Peyer's patch (tissue), 4 donors: Measurements from ENCODE around the gene CFAP77. TPM values are rescaled to one million over a fixed set of nuclear protein-coding genes. Genes with fewer than 3 reads are reported as not detected.

ENCODE experiments used
- DNase-seq, 3 donors: peaks; one replicate each; pipeline ENCODE4 v3.0.0-alpha.2; 2017 to 2019
- H3K27ac ChIP-seq, 4 donors: fragments of 200-600 bp; sonication (generic); one replicate each; pipeline ENCODE4 v1.5.1; 2016 to 2019
- H3K27me3 ChIP-seq, 2 donors: fragments of 200-600 bp; sonication (generic); one replicate each; pipeline ENCODE4 v1.5.1; 2019
- H3K36me3 ChIP-seq, 3 donors: fragments of 200-600 bp; sonication (generic); one replicate each; pipeline ENCODE4 v1.5.1; 2016 to 2019
- H3K4me1 ChIP-seq, 4 donors: fragments of 200-600 bp; sonication (generic); one replicate each; pipeline ENCODE4 v1.5.1; 2016 to 2019
- H3K4me3 ChIP-seq, 4 donors: fragments of 200-600 bp; sonication (generic); 1 replicate in 3 of 4; 2 replicates in 1 of 4; pipeline ENCODE4 v1.5.1; 2016 to 2019; ENCODE audit warnings: mild to moderate bottlenecking in 1 of 4
- H3K9me3 ChIP-seq, 4 donors: fragments of 200-600 bp; sonication (generic); one replicate each; pipeline ENCODE4 v1.5.1; 2016 to 2019; ENCODE audit warnings: mild to moderate bottlenecking in 1 of 4
- POLR2A ChIP-seq, 2 donors: fragments of 450-650 bp; IDR thresholded peaks; one replicate each; pipeline ENCODE4 v1.5.1; 2017; ENCODE audit warnings: antibody characterized with exemption in 2 of 2, mild to moderate bottlenecking in 2 of 2, moderate library complexity in 2 of 2
- total RNA-seq, 4 donors: library from RNA; depleted of rRNA; stranded (reverse); fragments of >200 nt; gene quantifications; one replicate each; pipeline ENCODE4 v1.1.0, GENCODE V29; 2016
- TF ChIP-seq, protein P1 (sequence below), 6 experiments: fragments of 450-650 bp in 4 of 6; fragments of 200-600 bp in 2 of 6; sonication (generic) in 1 of 6; IDR thresholded peaks; one replicate each; pipeline ENCODE4 v1.5.1; 2017 to 2019; ENCODE audit warnings: antibody characterized with exemption in 6 of 6, mild to moderate bottlenecking in 3 of 6, moderate library complexity in 1 of 6

CFAP77 gene
- total RNA-seq, 4 donors from 2014 or later: not detected

DNA sequence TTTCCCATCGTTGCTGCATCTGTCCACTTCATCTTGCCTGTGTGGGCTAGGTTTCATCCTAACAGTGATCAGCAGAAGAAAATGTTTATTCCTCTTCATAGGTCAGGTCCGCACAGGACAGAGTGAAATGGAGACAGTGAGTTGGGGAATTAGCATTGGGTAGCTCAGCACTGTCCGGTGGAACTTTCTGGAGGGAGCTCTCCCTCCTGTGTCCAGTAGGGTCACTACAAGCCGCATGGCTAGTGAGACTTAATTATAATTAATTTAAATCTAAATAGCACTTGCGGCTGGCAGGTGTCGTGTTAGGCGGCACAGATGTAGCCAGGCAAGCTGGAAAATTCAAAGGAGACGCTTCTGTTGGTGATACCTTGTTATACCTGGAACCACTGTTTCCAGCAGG is 48.4 kb downstream of the CFAP77 start:
- Histone ChIP-seq H3K27ac (no peak overlapping the region), H3K4me3 (no peak overlapping the region), H3K36me3 (no peaks in the 10 kb centered on the region), H3K9me3 (no peaks in the 10 kb centered on the region), H3K4me1 (no peaks in the 10 kb centered on the region), H3K27me3 (no peaks in the 10 kb centered on the region)
- no peak for DNase-seq
- TF ChIP-seq, protein P1, sequence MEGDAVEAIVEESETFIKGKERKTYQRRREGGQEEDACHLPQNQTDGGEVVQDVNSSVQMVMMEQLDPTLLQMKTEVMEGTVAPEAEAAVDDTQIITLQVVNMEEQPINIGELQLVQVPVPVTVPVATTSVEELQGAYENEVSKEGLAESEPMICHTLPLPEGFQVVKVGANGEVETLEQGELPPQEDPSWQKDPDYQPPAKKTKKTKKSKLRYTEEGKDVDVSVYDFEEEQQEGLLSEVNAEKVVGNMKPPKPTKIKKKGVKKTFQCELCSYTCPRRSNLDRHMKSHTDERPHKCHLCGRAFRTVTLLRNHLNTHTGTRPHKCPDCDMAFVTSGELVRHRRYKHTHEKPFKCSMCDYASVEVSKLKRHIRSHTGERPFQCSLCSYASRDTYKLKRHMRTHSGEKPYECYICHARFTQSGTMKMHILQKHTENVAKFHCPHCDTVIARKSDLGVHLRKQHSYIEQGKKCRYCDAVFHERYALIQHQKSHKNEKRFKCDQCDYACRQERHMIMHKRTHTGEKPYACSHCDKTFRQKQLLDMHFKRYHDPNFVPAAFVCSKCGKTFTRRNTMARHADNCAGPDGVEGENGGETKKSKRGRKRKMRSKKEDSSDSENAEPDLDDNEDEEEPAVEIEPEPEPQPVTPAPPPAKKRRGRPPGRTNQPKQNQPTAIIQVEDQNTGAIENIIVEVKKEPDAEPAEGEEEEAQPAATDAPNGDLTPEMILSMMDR (IDR thresholded peaks at IDR 0.05): no peak
- TF ChIP-seq POLR2A (IDR thresholded peaks at IDR 0.05): no peak

DNA sequence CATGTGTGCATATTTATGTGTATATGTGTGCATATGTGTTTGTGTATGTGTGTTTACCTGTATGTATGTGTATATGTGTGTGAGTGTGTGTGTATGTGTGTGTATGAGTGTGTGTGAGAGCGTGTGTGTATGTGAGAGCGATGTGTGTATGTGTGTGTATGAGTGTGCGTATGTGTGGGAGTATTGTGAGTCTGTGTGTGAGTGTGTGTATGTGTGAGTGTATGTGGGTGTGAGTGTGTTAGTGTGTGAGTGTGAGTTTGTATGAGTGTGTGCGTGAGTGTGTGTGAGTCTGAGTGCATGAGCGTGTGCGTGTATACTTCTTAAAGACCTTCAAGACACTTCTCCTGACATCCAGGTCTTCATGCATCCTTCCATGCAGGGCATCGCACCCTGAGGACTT is 49.6 kb downstream of the CFAP77 start:
- H3K9me3 ChIP-seq: no peaks in the 10 kb centered on the region
- TF ChIP-seq, protein P1 (IDR thresholded peaks at IDR 0.05): no peak
- no peak for TF ChIP-seq POLR2A (IDR thresholded peaks at IDR 0.05)

DNA sequence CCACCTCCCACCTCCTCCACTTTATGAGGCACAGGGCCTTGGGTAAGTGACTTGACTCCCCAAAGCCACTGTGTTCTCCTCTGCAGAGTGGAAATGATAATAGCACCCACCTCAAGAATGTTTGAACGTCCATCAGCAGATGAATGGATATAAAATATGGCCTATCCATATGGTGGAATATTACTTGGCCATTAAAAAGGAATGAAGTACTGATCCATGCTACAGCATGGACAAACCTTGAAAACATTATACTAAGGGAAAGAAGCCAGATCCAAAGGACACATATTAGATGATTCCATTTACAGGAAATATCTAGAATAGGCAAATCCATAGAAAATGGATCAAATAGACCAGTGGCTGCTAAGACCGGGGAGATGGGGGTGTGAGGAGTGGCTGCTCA is 50.2 kb downstream of the CFAP77 start:
- Histone ChIP-seq H3K4me3 (no peak overlapping the region), H3K36me3 (no peaks in the 10 kb centered on the region), H3K27me3 (no peaks in the 10 kb centered on the region), H3K4me1 (no peaks in the 10 kb centered on the region), H3K9me3 (no peaks in the 10 kb centered on the region), H3K27ac (no peak overlapping the region)
- no peak for DNase-seq
- no peak for TF ChIP-seq POLR2A (IDR thresholded peaks at IDR 0.05)
- TF ChIP-seq, protein P1 (IDR thresholded peaks at IDR 0.05): no peak

More for the DNA sequence above, 49.6 kb downstream of the CFAP77 start:
- Histone ChIP-seq H3K4me3 (no peak overlapping the region), H3K27ac (no peak overlapping the region), H3K4me1 (no peaks in the 10 kb centered on the region), H3K36me3 (no peaks in the 10 kb centered on the region), H3K27me3 (no peaks in the 10 kb centered on the region)
- no peak for DNase-seq

DNA sequence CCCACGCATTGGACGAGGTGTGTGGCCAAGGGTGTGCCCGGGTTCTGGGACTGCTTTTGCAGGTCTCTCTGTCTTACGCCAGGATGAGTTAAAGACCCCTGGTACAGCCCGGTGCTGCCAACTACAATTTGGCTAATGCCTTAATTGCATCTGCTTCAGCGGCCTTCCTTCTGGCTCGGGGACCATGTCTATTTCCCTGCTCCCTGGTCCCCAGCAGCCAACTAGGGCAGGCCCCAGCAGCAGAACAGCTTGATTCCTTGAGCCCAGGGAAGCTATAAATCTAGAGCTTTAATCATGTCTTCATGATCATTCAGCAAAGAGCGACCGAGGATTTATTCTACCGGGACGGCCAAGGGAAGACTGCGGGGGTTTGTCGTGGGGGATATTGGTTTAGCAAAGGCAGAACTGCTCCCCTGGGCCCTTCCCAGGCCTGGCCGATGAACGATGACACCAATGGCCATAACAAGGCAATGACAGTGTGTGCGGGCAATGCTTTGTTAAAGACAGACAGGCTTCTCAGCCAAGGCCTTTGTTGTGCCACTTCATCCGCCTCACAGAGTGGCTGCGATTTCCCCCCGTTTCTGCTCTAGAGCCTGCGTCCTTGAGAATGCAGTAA is 51.4 kb downstream of the CFAP77 start:
- no peak overlapping the region for H3K4me3 ChIP-seq
- no peaks in the 10 kb centered on the region for H3K4me1 ChIP-seq
- H3K27ac ChIP-seq: no peak overlapping the region
- no peak for TF ChIP-seq POLR2A (IDR thresholded peaks at IDR 0.05)
- TF ChIP-seq, protein P1 (IDR thresholded peaks at IDR 0.05): no peak
- DNase-seq: no peak
- H3K27me3 ChIP-seq: no peaks in the 10 kb centered on the region
- H3K9me3 ChIP-seq: no peaks in the 10 kb centered on the region
- no peaks in the 10 kb centered on the region for H3K36me3 ChIP-seq

DNA sequence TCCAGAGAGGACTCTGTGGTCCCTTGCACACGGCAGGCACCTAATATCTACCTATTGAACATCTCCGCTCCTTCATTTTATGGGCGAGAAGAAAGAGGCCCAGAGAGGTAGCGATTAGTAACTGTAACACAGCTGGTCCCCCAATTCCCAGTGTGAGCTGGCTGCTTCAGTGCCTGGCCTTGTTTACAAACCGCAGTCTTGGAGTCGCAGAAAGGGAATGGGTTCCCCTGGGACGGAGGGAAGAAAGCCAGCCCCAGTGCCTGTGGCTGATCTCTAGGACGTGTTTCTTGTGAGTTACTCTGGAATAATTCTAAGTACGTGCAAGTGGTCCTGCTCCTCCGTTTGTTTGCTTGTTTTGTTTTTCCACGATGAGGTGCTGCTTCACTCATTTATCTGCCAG is 52.0 kb downstream of the CFAP77 start:
- Histone ChIP-seq H3K36me3 (no peaks in the 10 kb centered on the region), H3K4me3 (no peak overlapping the region), H3K9me3 (no peaks in the 10 kb centered on the region), H3K4me1 (no peaks in the 10 kb centered on the region), H3K27me3 (no peaks in the 10 kb centered on the region), H3K27ac (no peak overlapping the region)
- DNase-seq: no peak
- TF ChIP-seq, protein P1 (IDR thresholded peaks at IDR 0.05): no peak
- no peak for TF ChIP-seq POLR2A (IDR thresholded peaks at IDR 0.05)

DNA sequence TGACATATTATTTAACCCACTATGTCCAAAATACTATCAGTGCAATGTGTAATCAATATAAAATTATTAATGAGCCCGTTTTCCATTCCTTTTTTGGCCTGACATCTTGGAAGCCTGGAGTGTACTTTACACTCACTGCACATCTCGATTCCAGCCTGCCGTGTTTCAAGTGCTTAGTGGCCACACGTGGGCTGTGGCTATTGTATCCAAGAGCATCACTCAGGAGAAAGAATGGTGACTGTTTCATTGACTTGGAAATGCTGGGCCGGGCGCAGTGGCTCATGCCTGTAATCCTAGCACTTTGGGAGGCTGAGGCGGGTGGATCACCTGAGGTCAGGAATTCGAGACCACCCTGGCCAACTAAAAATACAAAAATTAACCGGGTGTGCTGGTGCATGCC is 54.5 kb downstream of the CFAP77 start:
- Histone ChIP-seq H3K9me3 (no peaks in the 10 kb centered on the region), H3K27ac (no peak overlapping the region), H3K4me3 (no peak overlapping the region), H3K4me1 (no peaks in the 10 kb centered on the region), H3K27me3 (no peaks in the 10 kb centered on the region), H3K36me3 (no peaks in the 10 kb centered on the region)
- DNase-seq: no peak
- no peak for TF ChIP-seq POLR2A (IDR thresholded peaks at IDR 0.05)
- TF ChIP-seq, protein P1 (IDR thresholded peaks at IDR 0.05): no peak
